Epithelial cell of prostate (primary cell): ENCODE data around the gene DYNC1LI1.
"Not testable (repeated sequence)": the region's sequence is repeated elsewhere in the genome, so short reads cannot be mapped to it uniquely, and the experiment has no call there.

ENCODE experiments used
- DNase-seq: peaks from one replicate; pipeline ENCODE4 v3.0.0-alpha.2; 2011; ENCODE audit warnings: low read depth, low spot score
- H3K27ac ChIP-seq: fragments of 450-650 bp; 2 replicates; pipeline ENCODE4 v1.5.1; 2017; ENCODE audit warnings: mild to moderate bottlenecking

DYNC1LI1 gene

DNA sequence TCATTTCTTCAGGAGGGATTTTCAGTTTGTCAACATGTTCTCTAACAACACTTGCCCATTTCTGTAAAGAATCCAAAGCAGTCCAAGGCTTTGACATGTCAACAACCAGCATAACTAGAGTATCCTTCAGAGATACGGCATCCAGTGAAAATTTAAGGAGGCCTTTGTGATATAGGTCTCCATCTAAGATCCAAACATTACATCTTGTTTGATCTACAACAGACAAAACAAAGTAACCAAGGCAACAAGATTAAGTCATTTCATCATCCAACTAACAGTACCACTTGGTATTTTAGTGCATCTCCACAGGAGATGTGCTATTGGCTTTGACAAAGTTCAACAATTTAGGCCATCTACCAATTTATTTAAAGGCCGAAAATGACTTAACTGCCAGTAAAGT, 25.8 kb downstream of the DYNC1LI1 start:
- H3K27ac ChIP-seq, result no peak overlapping the region
- DNase-seq, result no peak

DNA sequence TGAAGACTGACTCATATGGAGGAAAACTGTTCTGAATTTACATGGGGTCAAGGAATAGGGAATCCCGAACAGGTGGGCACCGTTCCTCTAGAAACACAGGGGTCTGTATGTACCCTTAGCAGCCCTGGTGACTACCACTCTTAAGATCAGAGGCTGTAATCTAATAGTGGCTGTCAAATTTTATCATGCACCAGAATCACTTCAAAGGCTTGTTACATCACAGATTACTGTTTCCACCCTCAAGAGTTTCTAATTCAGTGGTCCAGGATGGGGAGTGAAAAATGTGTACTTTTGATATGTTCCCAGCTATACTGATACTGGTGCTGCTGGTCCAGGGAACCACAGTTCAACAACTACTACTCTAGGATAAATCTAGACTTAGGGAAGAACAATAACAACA, 27.9 kb downstream of the DYNC1LI1 start:
- no peak for DNase-seq
- no peak overlapping the region for H3K27ac ChIP-seq

- no peak for DNase-seq
- no peak overlapping the region for H3K27ac ChIP-seq
These were observed 29.8 kb downstream of the DYNC1LI1 start for GRCh38 chr3:32540899-32541298.

GRCh38 chr3:32532434-32532833, 38.2 kb downstream of the DYNC1LI1 start:
- DNase-seq, result no peak
- no peak overlapping the region for H3K27ac ChIP-seq

DNA sequence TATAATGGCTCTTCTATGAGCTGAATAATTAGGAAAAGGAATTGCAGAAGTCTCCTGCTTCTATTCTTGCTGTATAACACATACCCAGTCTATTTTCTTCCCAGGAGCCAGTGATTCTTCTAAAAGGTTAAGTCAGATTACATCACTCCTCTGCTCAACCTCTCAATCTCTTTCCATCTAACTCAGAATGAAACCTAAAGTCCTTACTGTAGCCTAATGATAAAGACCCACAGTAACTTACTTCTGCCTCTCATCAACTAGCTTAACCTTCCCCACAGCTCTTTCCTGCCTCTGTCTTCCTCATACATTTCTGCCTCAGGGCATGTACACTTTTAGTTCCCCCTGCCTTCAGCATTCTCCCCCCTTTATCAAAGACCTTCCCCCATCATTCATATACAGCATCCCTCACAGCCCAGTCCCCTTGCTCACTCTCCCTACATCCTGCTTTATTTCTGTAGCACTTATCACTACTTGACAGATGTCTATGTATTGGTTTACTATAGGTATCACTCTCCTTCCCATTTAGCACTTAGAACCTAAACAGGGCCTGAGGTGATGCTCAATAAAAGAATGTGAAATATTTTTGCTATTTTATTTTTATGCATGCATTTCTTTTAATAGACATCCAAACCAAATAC, 39.5 kb downstream of the DYNC1LI1 start:
- no peak for DNase-seq
- no peak overlapping the region for H3K27ac ChIP-seq

DNA sequence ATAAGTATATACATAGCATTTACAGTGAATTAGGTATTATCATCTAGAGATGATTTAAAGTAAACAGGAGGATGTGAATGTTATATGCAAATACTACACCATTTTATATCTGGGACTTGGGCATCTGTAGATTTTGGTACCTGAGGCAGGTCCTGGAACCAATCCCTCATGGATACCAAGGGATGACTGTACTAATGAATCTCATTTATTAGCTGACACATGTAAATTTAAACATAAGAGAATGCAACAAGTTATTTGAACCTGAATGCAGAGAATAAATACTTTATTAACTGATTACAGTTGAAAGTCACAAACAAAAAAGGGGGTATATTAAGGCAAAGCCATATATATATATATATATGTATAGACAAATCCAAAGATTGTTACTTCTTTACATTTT, 44.9 kb downstream of the DYNC1LI1 start:
- no peak overlapping the region for H3K27ac ChIP-seq

GRCh38 chr3:32522682-32523081, 48.0 kb downstream of the DYNC1LI1 start:
- no peak for DNase-seq
- H3K27ac ChIP-seq, result no peak overlapping the region

More for the DNA sequence above, 44.9 kb downstream of the DYNC1LI1 start:
- DNase-seq, result no peak

DNA sequence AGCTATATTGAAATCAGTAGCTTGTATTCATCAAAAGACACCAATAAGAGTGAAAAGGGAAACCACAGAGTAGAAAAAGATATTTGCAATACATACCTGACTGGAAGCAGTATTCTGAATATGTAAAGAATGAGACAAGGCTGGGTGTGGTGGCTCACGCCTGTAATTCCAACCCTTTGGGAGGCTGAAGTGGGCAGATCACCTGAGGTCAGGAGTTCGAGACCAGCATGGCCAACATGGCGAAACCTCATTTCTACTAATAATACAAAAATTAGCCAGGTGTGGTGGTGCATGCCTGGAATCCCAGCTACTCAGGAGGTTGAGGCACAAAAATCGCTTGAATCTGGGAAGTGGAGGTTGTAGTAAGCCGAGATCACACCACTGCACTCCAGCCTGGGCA, 51.7 kb downstream of the DYNC1LI1 start:
- not testable (repeated sequence) for H3K27ac ChIP-seq, DNase-seq

- not testable (repeated sequence) for H3K27ac ChIP-seq
These were observed 53.9 kb downstream of the DYNC1LI1 start for GRCh38 chr3:32516751-32517150.

DNA sequence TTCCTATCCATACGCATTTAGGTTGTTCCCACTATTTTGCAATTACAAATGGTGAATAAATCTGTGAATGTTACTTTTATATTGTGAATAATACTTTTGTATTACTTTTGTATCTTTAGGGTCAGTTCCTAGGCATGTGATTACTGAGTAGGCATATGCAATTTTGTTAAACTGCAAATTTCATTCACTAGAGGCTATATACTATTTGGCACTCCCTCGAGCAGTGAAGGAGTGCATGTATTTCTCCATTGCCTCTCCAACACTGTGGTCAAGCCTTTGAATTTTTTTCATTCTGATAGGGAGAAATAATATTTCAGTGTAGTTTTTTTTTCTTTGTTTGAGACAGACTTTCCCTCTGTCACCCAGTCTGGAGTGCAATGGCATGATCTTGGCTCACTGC, 59.7 kb downstream of the DYNC1LI1 start:
- no peak overlapping the region for H3K27ac ChIP-seq
- DNase-seq, result no peak

More at GRCh38 chr3:32516751-32517150, 53.9 kb downstream of the DYNC1LI1 start:
- DNase-seq, result not testable (repeated sequence)

DNA sequence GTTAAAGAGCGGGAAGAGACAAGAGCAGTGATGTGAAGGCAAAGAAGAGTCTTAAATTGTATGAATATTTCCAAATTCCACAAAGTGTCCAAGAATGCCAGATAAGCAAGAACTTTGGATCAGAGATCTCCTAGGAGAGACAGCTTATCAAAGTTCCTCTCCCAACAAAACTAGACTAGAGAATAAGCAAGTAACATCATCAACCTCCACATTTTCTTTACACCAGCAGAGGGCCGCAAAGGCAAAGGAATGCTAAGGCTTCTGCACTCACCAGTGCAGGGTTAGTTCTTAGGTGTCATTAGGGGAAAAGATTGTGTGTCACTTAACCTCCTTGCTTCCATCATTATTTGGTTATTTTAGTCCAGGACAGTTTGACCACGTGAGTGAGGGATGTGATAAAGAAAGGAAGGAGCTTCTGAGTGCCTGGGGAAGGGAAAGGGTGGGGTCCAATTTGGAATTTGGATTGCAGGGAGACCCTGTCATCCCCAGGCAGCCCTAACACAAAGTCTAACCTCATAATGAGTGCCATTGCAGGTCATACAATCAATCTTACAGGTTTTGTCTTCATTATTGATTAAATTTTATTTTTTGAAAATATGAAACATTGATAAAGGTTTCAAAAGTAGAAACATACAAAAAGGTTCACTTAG, 60.5 kb downstream of the DYNC1LI1 start:
- DNase-seq, result no peak
- H3K27ac ChIP-seq, result no peak overlapping the region

DNA sequence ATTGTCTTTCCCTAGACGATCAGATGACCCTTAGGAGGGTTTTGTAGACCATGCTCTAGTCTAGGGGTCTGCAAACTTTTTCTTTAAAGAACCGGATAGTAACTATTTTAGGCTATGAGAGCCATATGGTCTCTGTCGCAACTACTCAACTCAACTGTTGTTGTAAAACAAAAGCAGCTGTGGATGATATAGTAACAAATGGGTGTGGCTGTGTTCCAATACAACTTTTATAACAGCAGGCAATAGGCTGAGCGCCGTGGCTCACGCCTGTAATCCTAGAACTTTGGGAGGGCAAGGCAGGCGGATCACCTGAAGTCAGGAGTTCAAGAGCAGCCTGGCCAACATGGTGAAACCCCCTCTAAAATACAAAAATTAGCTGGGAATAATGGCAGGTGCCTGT, 61.9 kb downstream of the DYNC1LI1 start:
- H3K27ac ChIP-seq, result no peak overlapping the region
- DNase-seq, result no peak

DNA sequence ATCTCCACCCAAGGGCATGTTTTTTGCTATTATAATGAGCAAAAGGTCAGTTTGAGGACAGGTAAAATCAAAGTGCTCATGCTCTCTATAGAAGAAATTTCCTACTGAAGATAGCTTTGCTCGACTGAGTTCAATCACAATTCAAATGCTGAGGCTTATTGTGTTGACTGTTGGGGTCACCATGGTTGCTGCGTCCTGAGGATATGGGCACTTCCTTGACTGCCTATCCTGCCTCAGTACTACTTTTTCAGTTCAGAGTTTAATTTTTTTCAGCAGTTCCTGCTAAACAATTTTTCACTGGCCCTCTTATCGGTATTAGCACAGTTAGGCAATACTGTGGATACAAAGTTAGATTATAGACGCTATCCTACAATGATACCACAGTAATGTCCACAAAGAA, 64.2 kb downstream of the DYNC1LI1 start:
- DNase-seq, result no peak
- no peak overlapping the region for H3K27ac ChIP-seq

DNA sequence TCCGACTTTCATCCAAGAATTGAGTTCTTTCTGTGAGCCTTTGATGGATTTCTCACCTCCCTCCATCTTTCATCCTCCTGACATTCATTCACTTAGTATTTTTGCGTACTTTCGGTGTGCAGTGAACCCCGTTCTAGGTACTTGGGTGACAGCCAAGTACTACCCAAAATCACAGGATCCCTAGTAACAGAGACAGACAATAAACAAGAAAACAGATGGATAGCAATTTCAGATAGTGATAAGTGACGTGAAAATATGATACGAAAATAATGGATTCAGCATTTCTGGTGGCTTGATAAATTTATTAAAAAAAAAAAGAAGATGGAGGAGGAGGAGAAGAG, 67.7 kb downstream of the DYNC1LI1 start:
- DNase-seq, result no peak
- H3K27ac ChIP-seq, result peak overlapping the region; percentile 81

GRCh38 chr3:32502118-32502945, 68.3 kb downstream of the DYNC1LI1 start, which contains the start of gene CMTM6:
TSS of gene CMTM6 (minus strand) at chr3:32502852. CDS start at chr3:32502745, 107 bp downstream.
- H3K27ac ChIP-seq, result peak within 1 kb of the TSS; percentile 81
- no peak for DNase-seq

GRCh38 chr3:32501783-32502117, 68.9 kb downstream of the DYNC1LI1 start:
- H3K27ac ChIP-seq, result peak overlapping the region; percentile 81
- no peak for DNase-seq

- no peak overlapping the region for H3K27ac ChIP-seq
- no peak for DNase-seq
These were observed 69.5 kb downstream of the DYNC1LI1 start for GRCh38 chr3:32500880-32501782.

DNA sequence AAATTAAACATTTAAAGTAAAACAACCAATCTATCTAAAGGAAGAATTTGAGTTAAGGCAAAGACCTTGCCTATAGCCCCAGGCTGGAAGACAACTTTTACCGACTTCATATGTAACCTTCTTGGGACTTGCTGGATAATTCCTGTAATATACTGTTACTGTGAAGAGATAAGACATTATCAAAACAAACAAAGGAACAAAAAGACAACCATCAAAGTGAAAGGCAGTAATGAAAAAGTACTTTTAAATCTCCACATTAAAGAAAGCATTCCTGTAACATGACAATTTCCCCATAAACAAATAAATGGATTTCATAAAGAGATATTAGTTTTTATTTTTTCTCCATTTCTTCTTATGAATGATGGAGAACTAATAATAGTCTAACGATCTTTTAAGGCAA, 70.4 kb downstream of the DYNC1LI1 start:
- DNase-seq, result no peak
- no peak overlapping the region for H3K27ac ChIP-seq

GRCh38 chr3:32499585-32499984, 71.1 kb downstream of the DYNC1LI1 start:
- H3K27ac ChIP-seq, result no peak overlapping the region
- DNase-seq, result no peak

- H3K27ac ChIP-seq, result no peak overlapping the region
- DNase-seq, result no peak
These were observed 71.7 kb downstream of the DYNC1LI1 start for GRCh38 chr3:32498992-32499391.
